ENCODE data around the gene DNER.

DNA sequence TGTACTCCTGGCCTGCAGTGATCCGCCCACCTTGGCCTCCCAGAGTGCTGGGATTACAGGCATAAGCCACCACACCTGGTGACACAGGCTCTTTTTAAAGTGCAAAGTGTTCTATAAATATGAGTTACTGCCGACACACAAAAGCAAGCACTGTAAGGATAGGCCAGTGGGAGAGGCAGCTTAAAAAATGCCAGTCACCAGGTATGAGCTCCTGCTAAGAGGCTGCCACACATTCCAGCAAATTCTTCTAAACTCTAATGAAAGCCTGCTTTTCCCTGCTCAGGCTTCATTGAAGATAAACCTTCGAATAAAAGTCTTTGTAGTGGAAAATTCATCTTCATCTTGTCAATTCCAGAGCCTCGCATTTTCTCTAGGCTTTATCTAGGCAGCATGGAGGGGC, 240.2 kb downstream of the DNER start:
- TF ChIP-seq, protein P1, sequence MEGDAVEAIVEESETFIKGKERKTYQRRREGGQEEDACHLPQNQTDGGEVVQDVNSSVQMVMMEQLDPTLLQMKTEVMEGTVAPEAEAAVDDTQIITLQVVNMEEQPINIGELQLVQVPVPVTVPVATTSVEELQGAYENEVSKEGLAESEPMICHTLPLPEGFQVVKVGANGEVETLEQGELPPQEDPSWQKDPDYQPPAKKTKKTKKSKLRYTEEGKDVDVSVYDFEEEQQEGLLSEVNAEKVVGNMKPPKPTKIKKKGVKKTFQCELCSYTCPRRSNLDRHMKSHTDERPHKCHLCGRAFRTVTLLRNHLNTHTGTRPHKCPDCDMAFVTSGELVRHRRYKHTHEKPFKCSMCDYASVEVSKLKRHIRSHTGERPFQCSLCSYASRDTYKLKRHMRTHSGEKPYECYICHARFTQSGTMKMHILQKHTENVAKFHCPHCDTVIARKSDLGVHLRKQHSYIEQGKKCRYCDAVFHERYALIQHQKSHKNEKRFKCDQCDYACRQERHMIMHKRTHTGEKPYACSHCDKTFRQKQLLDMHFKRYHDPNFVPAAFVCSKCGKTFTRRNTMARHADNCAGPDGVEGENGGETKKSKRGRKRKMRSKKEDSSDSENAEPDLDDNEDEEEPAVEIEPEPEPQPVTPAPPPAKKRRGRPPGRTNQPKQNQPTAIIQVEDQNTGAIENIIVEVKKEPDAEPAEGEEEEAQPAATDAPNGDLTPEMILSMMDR (IDR thresholded peaks at IDR 0.05), result no peak
- TF ChIP-seq POLR2A (IDR thresholded peaks at IDR 0.05), result no peak
